Endothelial cell of umbilical vein (primary cell): ENCODE measurements around the gene PPFIBP2. TPM values are rescaled to one million over a fixed set of nuclear protein-coding genes. Genes with fewer than 3 reads are reported as not detected.

Experiments used
- BruUV-seq: library from RNA; stranded (reverse); fragments of 400-500 nt; replicated peaks from 2 replicates; lab custom pipeline; 2021; lab: Mats Ljungman, UMichigan
- CTCF ChIA-PET: fragments of 300-600, 350-600 bp; sonication (Branson Sonifier 250); formaldehyde crosslinking; loops from one replicate; lab custom pipeline; 2021; ENCODE audit warnings: antibody characterized with exemption, inconsistent platforms; lab: Charles Lee
- POLR2A ChIA-PET: fragments of 300-600, 350-600 bp; sonication (Branson Sonifier 250); formaldehyde crosslinking; loops from one replicate; lab custom pipeline; 2021; ENCODE audit warnings: antibody characterized with exemption, inconsistent platforms; lab: Charles Lee
- DNase-seq: peaks from one replicate; pipeline ENCODE4 v3.0.0-alpha.2; 2011; ENCODE audit warnings: low read depth, low spot score
- FAIRE-seq: peaks from 2 replicates; lab custom pipeline; 2011; peaks lifted over from hg19 to GRCh38; lab: Jason Lieb, UNC
- H2AFZ ChIP-seq: 2 replicates; pipeline ENCODE4 v1.6.0; 2012; ENCODE audit warnings: low read depth, low read length, control low read depth, inconsistent platforms
- H3K27ac ChIP-seq: 2 replicates; pipeline ENCODE4 v1.5.1; 2011; ENCODE audit warnings: low read depth, mild to moderate bottlenecking, control low read depth, low read length, moderate library complexity; ENCODE audit not compliant: insufficient read depth
- H3K27me3 ChIP-seq, 2 experiments: 2 replicates each; pipeline versions ENCODE4 v1.6.0 to v1.6.1; 2011; ENCODE audit warnings: low read length in 2 of 2, mixed read lengths in 1 of 2; ENCODE audit not compliant: control insufficient read depth in 2 of 2, insufficient read depth in 2 of 2
- H3K36me3 ChIP-seq, 2 experiments: 2 replicates in 1 of 2; 3 replicates in 1 of 2; pipeline ENCODE4 v1.5.1; 2011; ENCODE audit warnings: low read length in 2 of 2, mild to moderate bottlenecking in 1 of 2, moderate library complexity in 1 of 2; ENCODE audit not compliant: control insufficient read depth in 2 of 2, insufficient read depth in 2 of 2; ENCODE audit errors: extremely low read depth in 1 of 2
- H3K4me1 ChIP-seq: 3 replicates; pipeline ENCODE4 v1.5.1; 2011; ENCODE audit warnings: mild to moderate bottlenecking, low read length; ENCODE audit not compliant: control insufficient read depth, insufficient read depth; ENCODE audit errors: extremely low read depth
- H3K4me2 ChIP-seq: 2 replicates; pipeline ENCODE4 v1.6.1; 2011; ENCODE audit warnings: low read length, control low read depth, mixed read lengths; ENCODE audit not compliant: insufficient read depth
- H3K4me3 ChIP-seq, 3 experiments: fragments of 200-600 bp in 1 of 3; sonication (generic), shearing (Covaris generic) in 1 of 3; replicated peaks in 1 of 3; 2 replicates each; pipeline ENCODE4 v1.5.1; 2011 to 2016; ENCODE audit warnings: control low read depth in 3 of 3, low read length in 3 of 3, mild to moderate bottlenecking in 2 of 3, inconsistent platforms in 1 of 3, low read depth in 1 of 3, moderate library complexity in 1 of 3; ENCODE audit not compliant: insufficient read depth in 1 of 3
- H3K79me2 ChIP-seq: 2 replicates; pipeline ENCODE4 v1.6.0; 2012; ENCODE audit warnings: low read length, inconsistent platforms; ENCODE audit not compliant: control insufficient read depth, insufficient read depth
- H3K9ac ChIP-seq: replicated peaks from 2 replicates; pipeline ENCODE3; 2011; ENCODE audit warnings: low read length, control low read depth; ENCODE audit not compliant: insufficient read depth; ENCODE audit errors: extremely low read depth
- H3K9me1 ChIP-seq: replicated peaks from 3 replicates; pipeline ENCODE4 v1.6.0; 2011; ENCODE audit warnings: mild to moderate bottlenecking, low read length; ENCODE audit not compliant: control insufficient read depth, insufficient read depth; ENCODE audit errors: extremely low read depth
- H3K9me3 ChIP-seq: replicated peaks from 2 replicates; pipeline ENCODE4 v1.5.1; 2012; ENCODE audit warnings: low read length, inconsistent platforms; ENCODE audit not compliant: control insufficient read depth, insufficient read depth
- H4K20me1 ChIP-seq: replicated peaks from 2 replicates; pipeline ENCODE3; 2011; ENCODE audit warnings: mild to moderate bottlenecking, low read length; ENCODE audit not compliant: control insufficient read depth, insufficient read depth; ENCODE audit errors: extremely low read depth
- CTCF ChIP-seq, 2 donors: IDR thresholded peaks; 1 replicate in 1 of 2; 2 replicates in 1 of 2; pipeline ENCODE4 v1.5.1; 2011; ENCODE audit warnings: low read length in 2 of 2, mild to moderate bottlenecking in 2 of 2, moderate library complexity in 2 of 2, control low read depth in 1 of 2, inconsistent platforms in 1 of 2, low read depth in 1 of 2; ENCODE audit not compliant: insufficient read depth in 1 of 2; ENCODE audit errors: extremely low read depth in 1 of 2
- EZH2 ChIP-seq: IDR thresholded peaks from 2 replicates; pipeline ENCODE4 v1.6.1; 2012; ENCODE audit warnings: borderline replicate concordance, low read depth, mild to moderate bottlenecking, moderate library complexity, low read length, inconsistent platforms; ENCODE audit not compliant: severe bottlenecking
- FOS ChIP-seq: IDR thresholded peaks from 2 replicates; pipeline ENCODE4 v1.6.1; 2011; ENCODE audit warnings: mild to moderate bottlenecking, low read length, moderate library complexity, borderline replicate concordance; ENCODE audit not compliant: insufficient read depth
- GATA2 ChIP-seq: IDR thresholded peaks from 2 replicates; pipeline ENCODE4 v1.7.0; 2011; ENCODE audit warnings: low read depth, mild to moderate bottlenecking, moderate library complexity, mixed read lengths, low read length; ENCODE audit not compliant: insufficient read length, insufficient read depth
- JUN ChIP-seq: IDR thresholded peaks from 2 replicates; pipeline ENCODE4 v1.6.1; 2011; ENCODE audit warnings: borderline replicate concordance, low read depth; ENCODE audit not compliant: insufficient read length, insufficient read depth
- MAX ChIP-seq: IDR thresholded peaks from 2 replicates; pipeline ENCODE4 v1.6.1; 2011; ENCODE audit not compliant: insufficient read depth, insufficient read length
- MYC ChIP-seq: IDR thresholded peaks from one replicate; pipeline ENCODE4 v1.6.1; 2011; ENCODE audit warnings: mild to moderate bottlenecking, low read depth, low read length
- POLR2A ChIP-seq: IDR thresholded peaks from 2 replicates; pipeline ENCODE4 v1.6.1; 2012; ENCODE audit warnings: low read depth, mild to moderate bottlenecking, control low read depth, low read length
- POLR2AphosphoS5 ChIP-seq: IDR thresholded peaks from 2 replicates; pipeline ENCODE4 v1.6.1; 2012; ENCODE audit warnings: low read depth, mild to moderate bottlenecking, control low read depth, low read length, moderate library complexity; ENCODE audit not compliant: insufficient read depth
- dilution Hi-C: fragments of 300-500 bp; cut with MboI; formaldehyde crosslinking; loops from one replicate; pipeline ENCODE4 v1.15.0; 2019; ENCODE audit warnings: low sequenced_read_pairs; ENCODE audit not compliant: extremely low pct_ligation_motif_present
- intact Hi-C: fragments of 100-400 bp; cut with micrococcal nuclease; formaldehyde crosslinking; loops from one replicate; pipeline ENCODE4 v1.10.0; 2022
- polyA plus RNA-seq, 4 experiments: library from polyadenylated mRNA; depleted of rRNA in 3 of 4; stranded (reverse) in 3 of 4; unstranded in 1 of 4; fragments of >200 nt; gene quantifications; 2 replicates each; pipeline versions ENCODE4 v1.2.1 to v1.2.3, GENCODE V29; 2011 to 2012; ENCODE audit warnings: missing spikeins in 1 of 4
- total RNA-seq: library from RNA; stranded (reverse); gene quantifications from 2 replicates; pipeline ENCODE4 v1.2.3, GENCODE V29; 2021

The PPFIBP2 gene
- total and polyA plus RNA-seq, 2 donors (not counting 3 experiments of a cell fraction or from before 2014, with no cell fraction given): 1.3 to 4.0 TPM

DNA sequence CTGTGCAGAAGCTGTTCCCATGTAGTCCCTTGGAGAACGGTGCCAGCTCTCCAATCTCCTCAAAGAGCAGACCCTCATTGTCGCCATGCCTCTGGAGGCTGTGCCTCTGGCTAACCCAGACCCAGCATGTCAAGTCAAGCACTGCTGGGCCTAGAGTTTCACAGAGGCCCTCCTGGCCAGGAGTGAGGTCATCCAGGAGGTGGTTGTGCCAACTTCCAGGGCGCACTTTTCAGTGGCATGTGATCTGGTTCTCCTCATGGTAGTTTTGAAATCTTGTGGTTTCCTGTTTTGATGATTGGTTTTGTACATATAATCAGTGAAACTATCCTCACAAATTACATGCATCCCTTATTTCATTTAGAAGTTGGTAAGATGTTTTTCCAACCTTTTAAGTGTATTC is 78.9 kb downstream of the PPFIBP2 start:
- dilution Hi-C loops (no loop called here), intact Hi-C loops (no loop called here)
- TF ChIP-seq POLR2AphosphoS5: no peak
- no peak for TF ChIP-seq FOS
- TF ChIP-seq MAX: no peak
- TF ChIP-seq POLR2A: no peak
- TF ChIP-seq CTCF (IDR thresholded peaks at IDR 0.05; ENCODE audit: extremely low read depth in 1 of 2, insufficient read depth in 1 of 2, low read depth in 1 of 2, low read length in 2 of 2): no peak
- no peak for TF ChIP-seq MYC
- TF ChIP-seq EZH2: no peak
- no peak for TF ChIP-seq JUN
- no peak for TF ChIP-seq GATA2
- FAIRE-seq (no peak), DNase-seq (no peak)
- Histone ChIP-seq H3K36me3 (no peaks in the 10 kb centered on the region), H3K9me1 (no peaks in the 10 kb centered on the region), H3K9me3 (no peaks in the 10 kb centered on the region), H3K27ac (no peak overlapping the region), H3K9ac (no peak overlapping the region), H3K4me2 (no peak overlapping the region), H3K79me2 (no peaks in the 10 kb centered on the region), H2AFZ (no peak overlapping the region), H3K4me1 (no peaks in the 10 kb centered on the region), H3K27me3 (peaks cover 3 to 15% of the 10 kb centered on the region in 2 experiments), H3K4me3 (no peak overlapping the region), H4K20me1 (no peaks in the 10 kb centered on the region)
- ChIA-PET POLR2A (no interaction called here), CTCF (interaction anchor here (1.4 to 3.0 kb wide), 4 partner anchors 8 to 65 kb away, joined by 3 to 16 read pairs (median 6); no protein-coding TSS in a partner anchor)
- no TSS peak for BruUV-seq
